ENCODE measurements around the gene MYL7. TPM values are rescaled to one million over a fixed set of nuclear protein-coding genes. Genes with fewer than 3 reads are reported as not detected.

MYL7 gene
- total and polyA plus RNA-seq, 2 of the 4 experiments (the other 2 are of a cell fraction) = 0.24 TPM; not detected in 1

GRCh38 chr7:44102846-44103565 lies 38.1 kb downstream of the MYL7 start:
- Histone ChIP-seq H3K9ac (ENCODE audit: low read depth, low read length) (no peak overlapping the region), H3K18ac (ENCODE audit: low read depth, low read length) (no peak overlapping the region), H3K9me1 (ENCODE audit: insufficient read depth, low read length) (peaks cover 25% of the 10 kb centered on the region), H3K14ac (replicated peaks; ENCODE audit: low read depth, low read length) (peak overlapping the region; percentile 63; the same call in 1 of the 2 replicates), H3K56ac (ENCODE audit: extremely low read depth, insufficient read depth, low read length) (no peak overlapping the region), H3K4me1 (ENCODE audit: control insufficient read depth, insufficient read depth, low read length) (peaks cover 36% of the 10 kb centered on the region), H3K9me3 (ENCODE audit: control insufficient read depth, insufficient read depth, low read length) (no peaks in the 10 kb centered on the region), H4K91ac (ENCODE audit: insufficient read depth, low read depth, low read length) (no peak overlapping the region), H2AK5ac (ENCODE audit: low read depth, low read length) (peak overlapping the region; percentile 56), H4K8ac (ENCODE audit: low read depth in 2 of 2, low read length in 2 of 2) (no peak overlapping the region), H2BK5ac (ENCODE audit: low read depth, low read length, poor library complexity, severe bottlenecking) (no peak overlapping the region), H3K4me2 (ENCODE audit: low read depth, low read length) (no peak overlapping the region), H3K23ac (ENCODE audit: low read depth, low read length) (no peak overlapping the region), H3K4me3 (ENCODE audit: insufficient read depth, low read depth, low read length) (no peak overlapping the region), H3K79me1 (ENCODE audit: low read depth in 1 of 2, low read length in 2 of 2) (no peaks in the 10 kb centered on the region; a peak in 1 of 4 replicates), H2BK20ac (ENCODE audit: low read depth, low read length) (no peak overlapping the region; the same call in 1 of the 2 replicates), H4K20me1 (ENCODE audit: insufficient read depth, low read length) (no peaks in the 10 kb centered on the region), H4K5ac (ENCODE audit: low read depth, low read length) (no peak overlapping the region), H2AK9ac (replicated peaks; ENCODE audit: low read depth, low read length, poor library complexity) (peak overlapping the region; percentile 33), H3K27ac (ENCODE audit: insufficient read depth, low read length) (no peak overlapping the region), H3K4ac (ENCODE audit: low read depth, low read length) (peak overlapping the region; percentile 79), H2AFZ (replicated peaks; ENCODE audit: low read length, poor library complexity) (peak overlapping the region; percentile 70), H2BK120ac (ENCODE audit: low read depth, low read length) (peak overlapping the region; percentile 67), H3K36me3 (ENCODE audit: control insufficient read depth, insufficient read depth, low read length) (no peaks in the 10 kb centered on the region), H3K27me3 (ENCODE audit: control insufficient read depth, insufficient read depth, low read length) (no peaks in the 10 kb centered on the region), H2BK15ac (ENCODE audit: low read depth, low read length) (no peak overlapping the region)
- in situ Hi-C loops (cut with MboI; ENCODE audit: low sequenced_read_pairs) = no loop called here
- DNase-seq = no peak
- BruUV-seq (replicated peaks) = no TSS peak
- no peak for TF ChIP-seq ELK1 (IDR thresholded peaks at IDR 0.05; ENCODE audit: borderline replicate concordance, low read depth, low read length)
- TF ChIP-seq RCOR1 (IDR thresholded peaks at IDR 0.05; ENCODE audit: insufficient replicate concordance, low read length) = no peak
- TF ChIP-seq FOS (IDR thresholded peaks at IDR 0.05; ENCODE audit: low read depth, low read length) = no peak
- CTCF ChIA-PET = no interaction called here
- dilution Hi-C loops (cut with HindIII; ENCODE audit: low sequenced_read_pairs, unreplicated experiment) = no loop called here
- POLR2A ChIA-PET (ENCODE audit: unreplicated experiment) = interaction anchor here (1.0 kb wide), 1 partner anchor 14 kb away, joined by 3 read pairs; no protein-coding TSS in a partner anchor
- intact Hi-C loops (cut with micrococcal nuclease) = no loop called here
- ATAC-seq (ENCODE audit: low read depth) = no peak
- 88% methylated on average over 4 of the region's 8 CpGs; no CpG with 5 or more reads in 1 of the 2 experiments for WGBS, 2 experiments (ENCODE audit: extremely low coverage in 2 of 2, insufficient read length in 1 of 2)
